A673 (cell line): Measurements from ENCODE around the gene TMEM196. TPM values are rescaled to one million over a fixed set of nuclear protein-coding genes. Genes with fewer than 3 reads are reported as not detected.

Source experiments
- BruUV-seq: library from RNA; stranded (reverse); fragments of 400-500 nt; replicated peaks from 2 replicates; lab custom pipeline; 2021; lab: Mats Ljungman, UMichigan
- CTCF ChIA-PET: fragments of 300-600 bp; sonication (Branson Sonifier 250); formaldehyde crosslinking; loops from one replicate; lab custom pipeline; 2022; ENCODE audit warnings: antibody characterized with exemption; lab: Charles Lee
- POLR2A ChIA-PET: fragments of 300-600 bp; sonication (Branson Sonifier 250); formaldehyde crosslinking; loops from one replicate; lab custom pipeline; 2022; ENCODE audit warnings: antibody characterized with exemption; ENCODE audit not compliant: low non-redundant PET; lab: Charles Lee
- DNase-seq: peaks from one replicate; pipeline ENCODE4 v3.0.0-alpha.2; 2015; ENCODE audit warnings: low spot score
- H3K27ac ChIP-seq: fragments of 200-600 bp; sonication (generic); 2 replicates; pipeline ENCODE4 v1.5.1; 2016; ENCODE audit warnings: mixed run types, low read depth, mild to moderate bottlenecking, mixed read lengths, antibody characterized with exemption, low read length; ENCODE audit not compliant: poor library complexity, severe bottlenecking
- H3K27me3 ChIP-seq: fragments of 200-600 bp; sonication (generic); replicated peaks from 2 replicates; pipeline ENCODE4 v1.6.1; 2017; ENCODE audit warnings: mixed run types, low read depth, mild to moderate bottlenecking, mixed read lengths, antibody characterized with exemption, low read length; ENCODE audit not compliant: insufficient read depth, poor library complexity
- H3K36me3 ChIP-seq: fragments of 200-600 bp; sonication (generic); 2 replicates; pipeline ENCODE4 v1.6.1; 2016; ENCODE audit warnings: mixed run types, mild to moderate bottlenecking, mixed read lengths, antibody characterized with exemption, low read length; ENCODE audit not compliant: insufficient read depth, poor library complexity, severe bottlenecking
- H3K4me1 ChIP-seq: fragments of 200-600 bp; sonication (generic); 2 replicates; pipeline ENCODE4 v1.6.1; 2017; ENCODE audit warnings: mixed run types, mild to moderate bottlenecking, mixed read lengths, antibody characterized with exemption, low read length; ENCODE audit not compliant: insufficient read depth, poor library complexity, severe bottlenecking
- H3K4me3 ChIP-seq: fragments of 200-600 bp; sonication (generic); 2 replicates; pipeline ENCODE4 v1.5.1; 2016; ENCODE audit warnings: low read depth, mixed run types, mild to moderate bottlenecking, mixed read lengths, low read length; ENCODE audit not compliant: poor library complexity, severe bottlenecking
- H3K9me3 ChIP-seq: fragments of 200-600 bp; sonication (generic); 2 replicates; pipeline ENCODE4 v1.6.1; 2016; ENCODE audit warnings: mixed run types, low read depth, mild to moderate bottlenecking, mixed read lengths, antibody characterized with exemption, low read length; ENCODE audit not compliant: poor library complexity, severe bottlenecking
- CTCF ChIP-seq: fragments of 300-800, 200-600 bp; sonication (generic); conservative IDR thresholded peaks from 2 replicates; pipeline ENCODE4 v1.5.1; 2017; ENCODE audit warnings: low read depth, mild to moderate bottlenecking, antibody characterized with exemption, low read length, moderate library complexity, mixed read lengths
- EZH2 ChIP-seq: fragments of 200-600 bp; sonication (generic); IDR thresholded peaks from 2 replicates; pipeline ENCODE4 v1.6.1; 2017; ENCODE audit warnings: borderline replicate concordance, low read depth, mild to moderate bottlenecking, mixed read lengths, antibody characterized with exemption, low read length; ENCODE audit not compliant: poor library complexity, severe bottlenecking
- intact Hi-C: fragments of 100-400 bp; cut with micrococcal nuclease; formaldehyde crosslinking; loops from one replicate; pipeline ENCODE4 v1.10.0; 2022; ENCODE audit not compliant: unreplicated experiment
- total RNA-seq: library from RNA; stranded (reverse); gene quantifications from 2 replicates; pipeline ENCODE4 v1.2.3, GENCODE V29; 2021

The TMEM196 gene
- total RNA-seq, 1 experiment from 2014 or later, result not detected

GRCh38 chr7:19752020-19752419, 21.4 kb downstream of the TMEM196 start:
- DNase-seq, result no peak
- no peak overlapping the region for H3K27ac ChIP-seq
- H3K27me3 ChIP-seq, result peaks cover 26% of the 10 kb centered on the region
- ChIA-PET CTCF (no interaction called here), POLR2A (no interaction called here)
- no peaks in the 10 kb centered on the region for H3K9me3 ChIP-seq
- no peaks in the 10 kb centered on the region for H3K36me3 ChIP-seq
- no TSS peak for BruUV-seq
- intact Hi-C loops, result loop anchor here (5.0 kb wide), 3 partner anchors 420 to 895 kb away; no protein-coding TSS in a partner anchor
- H3K4me1 ChIP-seq, result no peaks in the 10 kb centered on the region
- no peak overlapping the region for H3K4me3 ChIP-seq
- no peak for TF ChIP-seq EZH2
- TF ChIP-seq CTCF, result no peak

- intact Hi-C loops, result loop anchor here (2.0 to 5.0 kb wide), 4 partner anchors 423 to 898 kb away; no protein-coding TSS in a partner anchor
- CTCF ChIA-PET, result no interaction called here
- no peak for DNase-seq
- BruUV-seq, result no TSS peak
- Histone ChIP-seq H3K4me3 (no peak overlapping the region), H3K27ac (no peak overlapping the region), H3K9me3 (no peaks in the 10 kb centered on the region), H3K4me1 (no peaks in the 10 kb centered on the region), H3K36me3 (no peaks in the 10 kb centered on the region), H3K27me3 (peaks cover 29% of the 10 kb centered on the region)
- TF ChIP-seq CTCF (no peak), EZH2 (no peak)
- POLR2A ChIA-PET, result no interaction called here
These were observed 23.8 kb downstream of the TMEM196 start for GRCh38 chr7:19749658-19750057.

- Histone ChIP-seq H3K9me3 (no peaks in the 10 kb centered on the region), H3K27ac (no peak overlapping the region), H3K36me3 (no peaks in the 10 kb centered on the region), H3K4me3 (no peak overlapping the region), H3K4me1 (no peaks in the 10 kb centered on the region), H3K27me3 (peaks cover 47% of the 10 kb centered on the region)
- peak; percentile 41 for DNase-seq
- TF ChIP-seq CTCF (peak; percentile 70), EZH2 (no peak)
- intact Hi-C loops, result loop anchor here (2.0 kb wide), 1 partner anchor 849 kb away; no protein-coding TSS in a partner anchor
- POLR2A ChIA-PET, result no interaction called here
- BruUV-seq, result no TSS peak
- CTCF ChIA-PET, result interaction anchor here (0.6 to 1.7 kb wide), 10 partner anchors 9 to 1482 kb away, joined by 3 to 13 read pairs (median 4); partner anchors contain the start of gene ITGB8
These were observed 25.6 kb downstream of the TMEM196 start for GRCh38 chr7:19747740-19748339.
